NT2/D1 (cell line): ENCODE data around the gene ADNP.

ENCODE experiments used
- DNase-seq: peaks from one replicate; pipeline ENCODE4 v3.0.0-alpha.2; 2011; ENCODE audit warnings: low read depth, low spot score
- H3K27me3 ChIP-seq: 2 replicates; pipeline ENCODE4 v1.6.0; 2011; ENCODE audit warnings: mild to moderate bottlenecking; ENCODE audit not compliant: insufficient read length, insufficient read depth
- H3K36me3 ChIP-seq: 2 replicates; pipeline ENCODE4 v1.6.1; 2011; ENCODE audit warnings: mild to moderate bottlenecking, low read length, mixed read lengths; ENCODE audit not compliant: insufficient read depth, insufficient read length
- H3K4me1 ChIP-seq: 2 replicates; pipeline ENCODE4 v1.5.1; 2011; ENCODE audit not compliant: insufficient read depth, insufficient read length
- H3K4me3 ChIP-seq: 2 replicates; pipeline ENCODE4 v1.5.1; 2011; ENCODE audit warnings: low read depth; ENCODE audit not compliant: insufficient read length
- H3K9ac ChIP-seq: 2 replicates; pipeline ENCODE4 v1.6.0; 2011; ENCODE audit warnings: low read depth; ENCODE audit not compliant: insufficient read length
- H3K9me3 ChIP-seq: 2 replicates; pipeline ENCODE4 v1.5.1; 2011; ENCODE audit warnings: mild to moderate bottlenecking, low read length; ENCODE audit not compliant: insufficient read depth
- SUZ12 ChIP-seq: IDR thresholded peaks from 2 replicates; pipeline ENCODE4 v1.6.1; 2011; ENCODE audit not compliant: insufficient read length, insufficient read depth; ENCODE audit errors: extremely low read depth
- YY1 ChIP-seq: IDR thresholded peaks from 2 replicates; pipeline ENCODE4 v1.6.1; 2011; ENCODE audit not compliant: insufficient read length, insufficient read depth
- ZNF274 ChIP-seq: IDR thresholded peaks from 2 replicates; pipeline ENCODE4 v1.6.1; 2011; ENCODE audit warnings: mild to moderate bottlenecking, low read depth, low read length

Gene ADNP

GRCh38 chr20:50876063-50876685 lies 55.1 kb downstream of the ADNP start:
- peaks cover 48% of the 10 kb centered on the region for H3K36me3 ChIP-seq
- DNase-seq: no peak
- H3K27me3 ChIP-seq: no peaks in the 10 kb centered on the region
- H3K4me1 ChIP-seq: peaks cover 25% of the 10 kb centered on the region
- no peaks in the 10 kb centered on the region for H3K9me3 ChIP-seq
- TF ChIP-seq YY1 (no peak), ZNF274 (no peak), SUZ12 (no peak)
- H3K9ac ChIP-seq: no peak overlapping the region
- no peak overlapping the region for H3K4me3 ChIP-seq

DNA sequence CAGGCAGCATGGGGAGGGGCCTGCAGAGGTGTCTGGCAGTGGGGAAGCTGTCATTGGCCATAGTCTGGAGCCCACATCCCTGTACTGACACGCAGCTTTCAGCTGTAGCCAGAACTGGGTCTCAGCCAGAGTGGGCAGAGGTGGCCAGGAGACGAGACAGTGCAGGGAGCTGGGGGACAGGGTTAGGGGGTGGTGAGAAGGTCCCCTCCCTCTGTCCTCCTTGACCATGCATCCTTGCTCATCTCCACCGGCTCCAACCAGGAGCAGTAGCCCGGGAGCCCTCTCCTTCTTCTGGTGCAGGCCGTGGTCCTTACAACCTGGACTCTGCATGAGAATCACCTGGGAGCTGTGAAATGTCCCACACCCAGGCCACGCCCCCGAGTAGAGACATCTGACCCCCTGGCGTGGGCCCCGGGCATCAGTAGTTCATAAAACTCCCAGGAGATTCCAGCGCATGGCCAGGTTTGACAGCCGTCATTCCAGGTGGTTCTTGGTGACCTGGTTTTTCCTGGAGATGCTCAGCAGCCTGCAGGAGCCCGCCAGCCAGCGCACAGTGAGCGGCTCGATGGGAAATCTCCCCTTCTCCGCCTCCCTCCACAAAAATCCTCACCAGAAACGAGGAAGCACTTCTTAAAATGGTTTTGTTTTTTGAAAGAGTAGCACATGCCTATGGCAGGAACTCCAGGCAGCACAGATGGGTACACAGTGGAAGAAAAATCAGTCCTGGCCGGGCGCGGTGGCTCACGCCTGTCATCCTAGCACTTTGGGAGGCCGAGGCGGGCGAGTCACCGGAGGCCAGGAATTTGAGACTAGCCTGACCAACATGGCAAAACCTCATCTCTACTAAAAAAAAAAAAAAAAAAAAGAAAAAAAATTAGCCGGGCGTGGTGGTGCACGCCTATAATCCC lies 56.2 kb downstream of the ADNP start:
- H3K4me3 ChIP-seq: no peak overlapping the region
- H3K36me3 ChIP-seq: peaks cover 42% of the 10 kb centered on the region
- no peaks in the 10 kb centered on the region for H3K27me3 ChIP-seq
- H3K4me1 ChIP-seq: peaks cover 29% of the 10 kb centered on the region
- no peak for DNase-seq
- no peak for TF ChIP-seq SUZ12
- TF ChIP-seq ZNF274: no peak
- no peak for TF ChIP-seq YY1
- H3K9me3 ChIP-seq: no peaks in the 10 kb centered on the region
- H3K9ac ChIP-seq: no peak overlapping the region

- DNase-seq: no peak
- Histone ChIP-seq H3K36me3 (peaks cover 35% of the 10 kb centered on the region), H3K9me3 (no peaks in the 10 kb centered on the region), H3K4me1 (peaks cover 31% of the 10 kb centered on the region), H3K9ac (no peak overlapping the region), H3K27me3 (no peaks in the 10 kb centered on the region), H3K4me3 (no peak overlapping the region)
- TF ChIP-seq ZNF274 (no peak), SUZ12 (no peak), YY1 (no peak)
Measured at GRCh38 chr20:50874111-50874757, 57.0 kb downstream of the ADNP start.

DNA sequence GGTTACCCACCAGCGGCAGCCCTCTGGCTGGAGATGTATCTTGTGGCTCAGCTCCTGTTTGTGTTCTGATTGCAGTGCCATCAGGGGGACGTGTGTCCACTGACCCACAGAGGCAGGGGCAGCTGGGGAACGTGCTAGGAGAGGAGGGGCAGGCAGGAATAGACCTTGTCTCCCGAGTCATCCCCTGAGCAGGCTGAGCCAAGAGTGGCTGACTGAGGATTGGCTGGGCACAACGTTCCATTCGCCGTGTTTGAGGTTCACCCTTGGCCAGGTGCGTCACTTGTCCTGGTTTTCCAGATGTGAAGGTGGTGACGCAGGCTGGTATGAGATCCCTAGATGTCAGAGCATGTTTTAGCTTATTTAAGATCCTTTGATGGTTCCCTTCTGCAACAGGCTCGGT lies 57.7 kb downstream of the ADNP start:
- Histone ChIP-seq H3K9me3 (no peaks in the 10 kb centered on the region), H3K27me3 (no peaks in the 10 kb centered on the region), H3K4me1 (peaks cover 31% of the 10 kb centered on the region), H3K4me3 (no peak overlapping the region), H3K9ac (no peak overlapping the region), H3K36me3 (peaks cover 30% of the 10 kb centered on the region)
- no peak for DNase-seq
- no peak for TF ChIP-seq SUZ12

DNA sequence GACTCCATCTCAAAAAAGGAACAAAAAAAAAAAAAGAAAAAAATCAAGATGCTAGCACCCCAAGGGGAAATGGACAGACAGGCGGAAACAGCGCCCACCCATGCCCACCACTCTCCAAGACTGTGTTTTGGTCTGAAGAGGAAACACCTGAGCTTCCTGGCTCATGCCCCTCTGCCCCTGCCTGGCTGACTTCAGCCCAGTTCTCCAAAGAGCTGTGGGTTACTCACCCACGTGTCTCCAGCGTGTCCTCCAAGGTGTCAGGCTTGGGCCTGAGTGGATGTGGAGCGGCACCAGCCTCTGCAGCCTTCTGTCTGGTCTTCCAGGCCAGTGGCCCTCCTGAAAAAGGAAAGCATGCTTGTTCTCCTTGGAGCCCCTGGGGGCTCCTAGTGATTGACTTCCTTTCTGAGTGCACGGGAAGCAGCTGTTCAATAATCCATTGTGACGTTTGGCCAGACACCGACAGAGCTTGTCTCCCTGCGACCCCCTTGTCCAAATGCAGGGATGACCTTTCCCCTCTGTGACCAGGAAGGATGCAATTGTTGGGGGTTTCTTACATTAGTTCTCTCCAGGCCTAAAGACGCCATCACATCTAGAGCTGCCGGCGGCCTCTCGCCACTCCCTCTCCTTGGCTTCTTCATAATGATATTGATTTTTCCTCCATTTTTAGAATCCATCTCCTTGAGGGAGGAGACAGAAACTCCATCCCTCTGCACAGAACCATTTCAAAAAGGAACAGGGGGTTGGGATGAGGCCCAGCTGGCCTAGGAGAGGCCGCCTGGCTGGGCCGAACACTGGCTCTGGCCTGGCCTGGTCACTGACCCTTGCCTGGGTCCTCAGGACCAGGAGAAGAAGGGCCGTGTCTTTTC lies 58.4 kb downstream of the ADNP start:
- H3K4me1 ChIP-seq: peaks cover 31% of the 10 kb centered on the region
- peak overlapping the region; percentile 8 for H3K9ac ChIP-seq
- TF ChIP-seq ZNF274 (no peak), SUZ12 (no peak), YY1 (no peak)
- H3K4me3 ChIP-seq: no peak overlapping the region
- H3K27me3 ChIP-seq: no peaks in the 10 kb centered on the region
- no peak for DNase-seq
- H3K36me3 ChIP-seq: peaks cover 27% of the 10 kb centered on the region
- H3K9me3 ChIP-seq: no peaks in the 10 kb centered on the region

DNA sequence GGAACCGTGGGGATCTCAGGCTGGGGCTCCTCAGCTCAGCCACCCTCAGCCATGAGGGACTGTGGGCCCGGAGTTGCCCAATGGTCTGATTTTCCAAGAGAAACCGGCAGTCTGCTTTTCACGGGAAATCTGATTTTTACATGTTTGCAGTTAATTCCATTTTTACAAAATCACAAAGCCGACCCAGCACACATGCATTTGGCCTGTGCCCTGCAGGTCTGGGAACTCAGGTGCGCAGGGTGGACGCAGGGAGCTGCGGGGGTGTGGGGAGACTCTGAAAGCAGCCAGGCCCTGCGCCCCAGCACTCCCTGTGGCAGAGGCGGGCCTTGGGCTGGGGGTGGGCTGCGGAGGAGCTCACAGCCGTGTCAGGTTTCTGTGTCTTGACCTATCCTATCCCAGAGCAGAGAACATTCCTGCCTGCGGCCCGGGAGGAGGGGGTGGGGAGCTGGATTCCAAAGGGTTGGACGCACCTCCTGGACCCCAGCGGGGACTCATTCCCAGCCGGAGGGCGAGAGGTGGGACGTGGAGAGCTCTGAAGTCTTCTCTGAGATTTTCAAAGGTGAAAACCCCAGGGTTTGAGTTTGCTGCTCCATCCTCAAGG lies 60.6 kb downstream of the ADNP start:
- H3K4me1 ChIP-seq: peaks cover 23% of the 10 kb centered on the region

More for the DNA sequence above, 60.6 kb downstream of the ADNP start:
- peak overlapping the region; percentile 86 for H3K9ac ChIP-seq
- peak overlapping the region; percentile 55 for H3K4me3 ChIP-seq
- no peaks in the 10 kb centered on the region for H3K27me3 ChIP-seq
- peak; percentile 96 for DNase-seq
- peaks cover 15% of the 10 kb centered on the region for H3K36me3 ChIP-seq
- TF ChIP-seq YY1 (no peak), SUZ12 (no peak)
- H3K9me3 ChIP-seq: no peaks in the 10 kb centered on the region
